HEK293 (cell line): ENCODE measurements around the gene RNF40.

Experiments
- CTCF ChIA-PET: fragments of 350-600 bp; formaldehyde crosslinking; extraction: SDS; loops from one replicate; lab custom pipeline; 2021; ENCODE audit warnings: antibody characterized with exemption; lab: Yijun Ruan, JAX
- POLR2A ChIA-PET: fragments of 300-600 bp; formaldehyde crosslinking; extraction: SDS; loops from one replicate; lab custom pipeline; 2020; ENCODE audit warnings: antibody characterized with exemption, inconsistent platforms; lab: Yijun Ruan, JAX
- H3K27ac ChIP-seq: fragments of 200-500 bp; sonication (Bioruptor generic); 2 replicates; pipeline ENCODE4 v1.5.1; 2014; ENCODE audit warnings: low read depth, low read length, control low read depth, inconsistent platforms; ENCODE audit errors: extremely low read depth
- H3K36me3 ChIP-seq, 2 experiments: fragments of 200-500 bp in 1 of 2; sonication (Bioruptor generic) in 1 of 2; 1 replicate in 1 of 2; 2 replicates in 1 of 2; pipeline ENCODE4 v1.5.1; 2014 to 2017; ENCODE audit warnings: inconsistent platforms in 2 of 2, low read length in 2 of 2; ENCODE audit not compliant: control insufficient read depth in 2 of 2, insufficient read depth in 1 of 2
- H3K4me1 ChIP-seq: fragments of 200-500 bp; sonication (Bioruptor generic); 2 replicates; pipeline ENCODE4 v1.5.1; 2014; ENCODE audit warnings: mild to moderate bottlenecking, low read length, inconsistent platforms; ENCODE audit not compliant: control insufficient read depth, insufficient read depth
- H3K4me3 ChIP-seq: 2 replicates; pipeline ENCODE4 v1.5.1; 2011; ENCODE audit warnings: low read depth, mild to moderate bottlenecking, control low read depth, low read length, moderate library complexity
- H3K9me3 ChIP-seq: fragments of 200-500 bp; sonication (Bioruptor generic); 2 replicates; pipeline ENCODE4 v1.5.1; 2014; ENCODE audit warnings: low read depth, low read length, inconsistent platforms; ENCODE audit not compliant: control insufficient read depth, insufficient read depth
- BCL11A ChIP-seq: fragments of 450-650 bp; formaldehyde crosslinking; IDR thresholded peaks from 2 replicates; pipeline ENCODE4 v1.5.1; 2016; ENCODE audit warnings: low read depth, missing biosample characterization, missing genetic modification characterization
- GFI1B ChIP-seq: fragments of 450-650 bp; formaldehyde crosslinking; IDR thresholded peaks from 2 replicates; pipeline ENCODE4 v1.5.1; 2016; ENCODE audit warnings: missing biosample characterization, missing genetic modification characterization
- KLF1 ChIP-seq: fragments of 450-650 bp; formaldehyde crosslinking; IDR thresholded peaks from 2 replicates; pipeline ENCODE4 v1.5.1; 2016; ENCODE audit warnings: missing biosample characterization, missing genetic modification characterization
- REST ChIP-seq: fragments of 450-650 bp; formaldehyde crosslinking; IDR thresholded peaks from 2 replicates; pipeline ENCODE4 v1.5.1; 2016; ENCODE audit warnings: missing biosample characterization, missing genetic modification characterization
- SP7 ChIP-seq: fragments of 450-650 bp; formaldehyde crosslinking; IDR thresholded peaks from 2 replicates; pipeline ENCODE4 v1.5.1; 2016; ENCODE audit warnings: missing biosample characterization, missing genetic modification characterization
- TCF7L2 ChIP-seq: IDR thresholded peaks from 2 replicates; pipeline ENCODE4 v1.6.1; 2011; ENCODE audit warnings: low read depth, mild to moderate bottlenecking, inconsistent platforms, low read length, moderate library complexity, borderline replicate concordance
- ZBTB1 ChIP-seq: fragments of 450-650 bp; formaldehyde crosslinking; IDR thresholded peaks from 2 replicates; pipeline ENCODE4 v1.5.1; 2016; ENCODE audit warnings: missing biosample characterization, missing genetic modification characterization
- ZBTB17 ChIP-seq: fragments of 450-650 bp; formaldehyde crosslinking; IDR thresholded peaks from 2 replicates; pipeline ENCODE4 v1.5.1; 2016; ENCODE audit warnings: missing biosample characterization, missing genetic modification characterization
- ZNF121 ChIP-seq: fragments of 450-650 bp; formaldehyde crosslinking; IDR thresholded peaks from 2 replicates; pipeline ENCODE4 v1.5.1; 2016; ENCODE audit warnings: missing biosample characterization, missing genetic modification characterization
- ZNF146 ChIP-seq: fragments of 450-650 bp; formaldehyde crosslinking; IDR thresholded peaks from 2 replicates; pipeline ENCODE4 v1.5.1; 2016; ENCODE audit warnings: missing biosample characterization, missing genetic modification characterization
- ZNF155 ChIP-seq: fragments of 450-650 bp; formaldehyde crosslinking; IDR thresholded peaks from 2 replicates; pipeline ENCODE4 v1.5.1; 2016; ENCODE audit warnings: missing biosample characterization, missing genetic modification characterization
- ZNF274 ChIP-seq, 2 experiments: fragments of 200-500 bp in 1 of 2; fragments of 450-650 bp in 1 of 2; sonication (Bioruptor generic) in 1 of 2; formaldehyde crosslinking in 1 of 2; IDR thresholded peaks; 2 replicates each; pipeline versions ENCODE4 v1.5.1 to v1.6.1; 2014 to 2016; ENCODE audit warnings: borderline replicate concordance in 1 of 2, inconsistent platforms in 1 of 2, low read length in 1 of 2, missing biosample characterization in 1 of 2, missing genetic modification characterization in 1 of 2
- ZNF311 ChIP-seq: fragments of 450-650 bp; formaldehyde crosslinking; IDR thresholded peaks from 2 replicates; pipeline ENCODE4 v1.5.1; 2017; ENCODE audit warnings: missing biosample characterization, missing genetic modification characterization, borderline replicate concordance
- ZNF394 ChIP-seq: fragments of 450-650 bp; formaldehyde crosslinking; IDR thresholded peaks from 2 replicates; pipeline ENCODE4 v1.5.1; 2016; ENCODE audit warnings: missing biosample characterization, missing genetic modification characterization, mild to moderate bottlenecking, moderate library complexity, borderline replicate concordance
- ZNF433 ChIP-seq: fragments of 450-650 bp; formaldehyde crosslinking; IDR thresholded peaks from 2 replicates; pipeline ENCODE4 v1.5.1; 2016; ENCODE audit warnings: missing biosample characterization, missing genetic modification characterization, low read depth
- ZNF48 ChIP-seq: fragments of 450-650 bp; formaldehyde crosslinking; IDR thresholded peaks from 2 replicates; pipeline ENCODE4 v1.5.1; 2016; ENCODE audit warnings: missing biosample characterization, missing genetic modification characterization
- ZNF548 ChIP-seq: fragments of 450-650 bp; formaldehyde crosslinking; IDR thresholded peaks from 2 replicates; pipeline ENCODE4 v1.5.1; 2016; ENCODE audit warnings: missing biosample characterization, missing genetic modification characterization
- ZNF560 ChIP-seq: fragments of 450-650 bp; formaldehyde crosslinking; IDR thresholded peaks from 2 replicates; pipeline ENCODE4 v1.5.1; 2017; ENCODE audit warnings: missing biosample characterization, missing genetic modification characterization, borderline replicate concordance
- ZNF580 ChIP-seq: fragments of 450-650 bp; formaldehyde crosslinking; IDR thresholded peaks from 2 replicates; pipeline ENCODE4 v1.5.1; 2016; ENCODE audit warnings: missing biosample characterization, missing genetic modification characterization
- ZNF76 ChIP-seq: fragments of 450-650 bp; formaldehyde crosslinking; IDR thresholded peaks from 2 replicates; pipeline ENCODE4; 2016; ENCODE audit warnings: low read depth, missing biosample characterization, missing genetic modification characterization, borderline replicate concordance
- ZNF768 ChIP-seq: fragments of 450-650 bp; formaldehyde crosslinking; IDR thresholded peaks from 2 replicates; pipeline ENCODE4 v1.5.1; 2018; ENCODE audit warnings: missing biosample characterization, mild to moderate bottlenecking, missing genetic modification characterization
- TF ChIP-seq, protein P1 (sequence below): fragments of 450-650 bp; formaldehyde crosslinking; IDR thresholded peaks from 2 replicates; pipeline ENCODE4 v1.5.1; 2016; ENCODE audit warnings: missing biosample characterization, missing genetic modification characterization
- TF ChIP-seq, protein P2 (sequence below): fragments of 450-650 bp; formaldehyde crosslinking; IDR thresholded peaks from 2 replicates; pipeline ENCODE4 v1.5.1; 2016; ENCODE audit warnings: missing biosample characterization, missing genetic modification characterization
- TF ChIP-seq, protein P3 (sequence below): sonication (generic); formaldehyde crosslinking; IDR thresholded peaks from 2 replicates; pipeline ENCODE4 v1.8.1; 2022; ENCODE audit warnings: mild to moderate bottlenecking, moderate library complexity, missing genetic modification reagents

RNF40 gene

GRCh38 chr16:30775392-30776188 is 13.5 kb downstream of the RNF40 start (continued):
- TF ChIP-seq GFI1B (tag by site-specific recombination) (no peak), ZNF311 (tag by site-specific recombination) (no peak), ZNF560 (tag by site-specific recombination) (no peak), ZNF274 (IDR thresholded peaks at IDR 0.05; ENCODE audit: low read length) (no peak), ZNF274 (tag by site-specific recombination; IDR thresholded peaks at IDR 0.05; ENCODE audit: borderline replicate concordance) (no peak), BCL11A (tag by site-specific recombination) (no peak; the same call in none of the 2 replicates), ZNF48 (no peak), ZNF121 (tag by site-specific recombination) (no peak; the same call in 1 of the 2 replicates), ZNF433 (tag by site-specific recombination) (no peak), ZBTB1 (tag by site-specific recombination) (0 out of 2 replicates have a peak, but pooled peaks have one; percentile 14), SP7 (tag by site-specific recombination) (peak; percentile 56; the same call in 1 of the 2 replicates), ZNF580 (tag by site-specific recombination) (0 out of 2 replicates have a peak, but pooled peaks have one; percentile 22), ZNF155 (no peak), ZBTB17 (tag by site-specific recombination) (peak; percentile 95)
- TF ChIP-seq, protein P1, sequence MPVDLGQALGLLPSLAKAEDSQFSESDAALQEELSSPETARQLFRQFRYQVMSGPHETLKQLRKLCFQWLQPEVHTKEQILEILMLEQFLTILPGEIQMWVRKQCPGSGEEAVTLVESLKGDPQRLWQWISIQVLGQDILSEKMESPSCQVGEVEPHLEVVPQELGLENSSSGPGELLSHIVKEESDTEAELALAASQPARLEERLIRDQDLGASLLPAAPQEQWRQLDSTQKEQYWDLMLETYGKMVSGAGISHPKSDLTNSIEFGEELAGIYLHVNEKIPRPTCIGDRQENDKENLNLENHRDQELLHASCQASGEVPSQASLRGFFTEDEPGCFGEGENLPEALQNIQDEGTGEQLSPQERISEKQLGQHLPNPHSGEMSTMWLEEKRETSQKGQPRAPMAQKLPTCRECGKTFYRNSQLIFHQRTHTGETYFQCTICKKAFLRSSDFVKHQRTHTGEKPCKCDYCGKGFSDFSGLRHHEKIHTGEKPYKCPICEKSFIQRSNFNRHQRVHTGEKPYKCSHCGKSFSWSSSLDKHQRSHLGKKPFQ = peak; percentile 21; the same call in 1 of the 2 replicates

- ChIA-PET POLR2A (interaction anchor here (0.5 to 2.7 kb wide), 12 partner anchors 9 to 196 kb away, joined by 3 to 25 read pairs (median 4); partner anchors contain the start of genes FBRS, PHKG2 and ZNF629), CTCF (interaction anchor here (1.1 to 1.3 kb wide), 3 partner anchors 18 to 67 kb away, joined by 3 to 5 read pairs (median 3); no protein-coding TSS in a partner anchor)
- TF ChIP-seq, protein P2, sequence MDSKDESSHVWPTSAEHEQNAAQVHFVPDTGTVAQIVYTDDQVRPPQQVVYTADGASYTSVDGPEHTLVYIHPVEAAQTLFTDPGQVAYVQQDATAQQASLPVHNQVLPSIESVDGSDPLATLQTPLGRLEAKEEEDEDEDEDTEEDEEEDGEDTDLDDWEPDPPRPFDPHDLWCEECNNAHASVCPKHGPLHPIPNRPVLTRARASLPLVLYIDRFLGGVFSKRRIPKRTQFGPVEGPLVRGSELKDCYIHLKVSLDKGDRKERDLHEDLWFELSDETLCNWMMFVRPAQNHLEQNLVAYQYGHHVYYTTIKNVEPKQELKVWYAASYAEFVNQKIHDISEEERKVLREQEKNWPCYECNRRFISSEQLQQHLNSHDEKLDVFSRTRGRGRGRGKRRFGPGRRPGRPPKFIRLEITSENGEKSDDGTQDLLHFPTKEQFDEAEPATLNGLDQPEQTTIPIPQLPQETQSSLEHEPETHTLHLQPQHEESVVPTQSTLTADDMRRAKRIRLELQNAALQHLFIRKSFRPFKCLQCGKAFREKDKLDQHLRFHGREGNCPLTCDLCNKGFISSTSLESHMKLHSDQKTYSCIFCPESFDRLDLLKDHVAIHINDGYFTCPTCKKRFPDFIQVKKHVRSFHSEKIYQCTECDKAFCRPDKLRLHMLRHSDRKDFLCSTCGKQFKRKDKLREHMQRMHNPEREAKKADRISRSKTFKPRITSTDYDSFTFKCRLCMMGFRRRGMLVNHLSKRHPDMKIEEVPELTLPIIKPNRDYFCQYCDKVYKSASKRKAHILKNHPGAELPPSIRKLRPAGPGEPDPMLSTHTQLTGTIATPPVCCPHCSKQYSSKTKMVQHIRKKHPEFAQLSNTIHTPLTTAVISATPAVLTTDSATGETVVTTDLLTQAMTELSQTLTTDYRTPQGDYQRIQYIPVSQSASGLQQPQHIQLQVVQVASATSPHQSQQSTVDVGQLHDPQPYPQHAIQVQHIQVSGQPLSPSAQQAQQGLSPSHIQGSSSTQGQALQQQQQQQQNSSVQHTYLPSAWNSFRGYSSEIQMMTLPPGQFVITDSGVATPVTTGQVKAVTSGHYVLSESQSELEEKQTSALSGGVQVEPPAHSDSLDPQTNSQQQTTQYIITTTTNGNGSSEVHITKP (tag by site-specific recombination) = no peak
- TF ChIP-seq ZNF768 (tag by site-specific recombination) (peak; percentile 74; the same call in 1 of the 2 replicates), ZNF146 (tag by site-specific recombination) (no peak), KLF1 (tag by site-specific recombination) (no peak), REST (tag by site-specific recombination) (0 out of 2 replicates have a peak, but pooled peaks have one; percentile 28), TCF7L2 (no peak), ZNF548 (no peak), ZNF76 (tag by site-specific recombination) (no peak), ZNF394 (tag by site-specific recombination) (peak; percentile 48; the same call in 1 of the 2 replicates)
- TF ChIP-seq, protein P3, sequence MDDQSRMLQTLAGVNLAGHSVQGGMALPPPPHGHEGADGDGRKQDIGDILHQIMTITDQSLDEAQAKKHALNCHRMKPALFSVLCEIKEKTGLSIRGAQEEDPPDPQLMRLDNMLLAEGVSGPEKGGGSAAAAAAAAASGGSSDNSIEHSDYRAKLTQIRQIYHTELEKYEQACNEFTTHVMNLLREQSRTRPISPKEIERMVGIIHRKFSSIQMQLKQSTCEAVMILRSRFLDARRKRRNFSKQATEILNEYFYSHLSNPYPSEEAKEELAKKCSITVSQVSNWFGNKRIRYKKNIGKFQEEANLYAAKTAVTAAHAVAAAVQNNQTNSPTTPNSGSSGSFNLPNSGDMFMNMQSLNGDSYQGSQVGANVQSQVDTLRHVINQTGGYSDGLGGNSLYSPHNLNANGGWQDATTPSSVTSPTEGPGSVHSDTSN (CRISPR knock-in tag) = no peak
Observed at GRCh38 chr16:30777591-30778297, 15.6 kb downstream of the RNF40 start.

More at GRCh38 chr16:30777591-30778297, 15.6 kb downstream of the RNF40 start:
- Histone ChIP-seq H3K27ac (peak overlapping the region; percentile 33), H3K4me1 (no peaks in the 10 kb centered on the region; the same call in 1 of the 2 replicates), H3K4me3 (no peak overlapping the region), H3K9me3 (no peaks in the 10 kb centered on the region), H3K36me3 (peaks cover 0 to 62% of the 10 kb centered on the region in 2 experiments; a peak in 1 of 3 replicates)
